Measurements from ENCODE around the gene CADPS2. TPM values are rescaled to one million over a fixed set of nuclear protein-coding genes. Genes with fewer than 3 reads are reported as not detected.

Gene CADPS2
- total RNA-seq, 1 experiment from 2014 or later = 12.2 TPM

DNA sequence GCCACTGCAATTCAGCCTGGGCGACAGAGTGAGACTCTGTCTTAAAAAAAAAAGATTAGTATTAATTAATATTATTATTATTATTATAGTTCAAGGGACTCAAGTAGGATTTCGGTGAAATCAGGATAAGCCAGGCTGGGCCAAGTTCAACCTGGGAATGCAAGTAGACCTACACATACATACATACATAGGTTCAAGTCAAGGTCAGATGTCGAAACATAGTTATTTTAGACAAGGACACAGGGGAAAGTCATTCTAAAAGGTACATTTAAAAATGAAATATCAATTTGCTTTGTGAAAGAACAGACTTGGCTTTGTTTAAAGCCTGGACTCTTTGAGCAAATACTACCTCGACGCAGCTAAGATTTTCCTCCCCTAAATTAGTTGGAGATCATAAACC, 336.7 kb downstream of the CADPS2 start:
- no peaks in the 10 kb centered on the region for H3K9me3 Mint-ChIP-seq
- no peak for DNase-seq (ENCODE audit: low spot score)
- H3K4me3 Mint-ChIP-seq = no peak overlapping the region
- no peaks in the 10 kb centered on the region for H3K27me3 Mint-ChIP-seq (ENCODE audit: low read depth)
- ChIA-PET CTCF (no interaction called here), POLR2A (no interaction called here)
- H3K36me3 Mint-ChIP-seq = no peaks in the 10 kb centered on the region
- ATAC-seq = no peak
- peaks cover 8% of the 10 kb centered on the region for H3K4me1 Mint-ChIP-seq
- TF ChIP-seq OVOL2 (CRISPR knock-in tag; IDR thresholded peaks at IDR 0.05; ENCODE audit: borderline replicate concordance) (no peak), IRF1 (CRISPR knock-in tag; IDR thresholded peaks at IDR 0.05) (no peak), MXD4 (CRISPR knock-in tag; IDR thresholded peaks at IDR 0.05; ENCODE audit: borderline replicate concordance) (no peak), USF1 (CRISPR knock-in tag; IDR thresholded peaks at IDR 0.05) (no peak), SMAD3 (CRISPR knock-in tag; IDR thresholded peaks at IDR 0.05; ENCODE audit: borderline replicate concordance) (no peak), ERG (CRISPR knock-in tag; IDR thresholded peaks at IDR 0.05) (no peak), NR3C1 (CRISPR knock-in tag; conservative IDR thresholded peaks at IDR 0.05; ENCODE audit: low read depth) (no peak), JUN (CRISPR knock-in tag; IDR thresholded peaks at IDR 0.05) (no peak)
- TF ChIP-seq, protein P1, sequence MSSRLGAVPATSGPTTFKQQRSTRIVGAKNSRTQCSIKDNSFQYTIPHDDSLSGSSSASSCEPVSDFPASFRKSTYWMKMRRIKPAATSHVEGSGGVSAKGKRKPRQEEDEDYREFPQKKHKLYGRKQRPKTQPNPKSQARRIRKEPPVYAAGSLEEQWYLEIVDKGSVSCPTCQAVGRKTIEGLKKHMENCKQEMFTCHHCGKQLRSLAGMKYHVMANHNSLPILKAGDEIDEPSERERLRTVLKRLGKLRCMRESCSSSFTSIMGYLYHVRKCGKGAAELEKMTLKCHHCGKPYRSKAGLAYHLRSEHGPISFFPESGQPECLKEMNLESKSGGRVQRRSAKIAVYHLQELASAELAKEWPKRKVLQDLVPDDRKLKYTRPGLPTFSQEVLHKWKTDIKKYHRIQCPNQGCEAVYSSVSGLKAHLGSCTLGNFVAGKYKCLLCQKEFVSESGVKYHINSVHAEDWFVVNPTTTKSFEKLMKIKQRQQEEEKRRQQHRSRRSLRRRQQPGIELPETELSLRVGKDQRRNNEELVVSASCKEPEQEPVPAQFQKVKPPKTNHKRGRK (CRISPR knock-in tag; IDR thresholded peaks at IDR 0.05; ENCODE audit: borderline replicate concordance) = no peak
- TF ChIP-seq, protein P2, sequence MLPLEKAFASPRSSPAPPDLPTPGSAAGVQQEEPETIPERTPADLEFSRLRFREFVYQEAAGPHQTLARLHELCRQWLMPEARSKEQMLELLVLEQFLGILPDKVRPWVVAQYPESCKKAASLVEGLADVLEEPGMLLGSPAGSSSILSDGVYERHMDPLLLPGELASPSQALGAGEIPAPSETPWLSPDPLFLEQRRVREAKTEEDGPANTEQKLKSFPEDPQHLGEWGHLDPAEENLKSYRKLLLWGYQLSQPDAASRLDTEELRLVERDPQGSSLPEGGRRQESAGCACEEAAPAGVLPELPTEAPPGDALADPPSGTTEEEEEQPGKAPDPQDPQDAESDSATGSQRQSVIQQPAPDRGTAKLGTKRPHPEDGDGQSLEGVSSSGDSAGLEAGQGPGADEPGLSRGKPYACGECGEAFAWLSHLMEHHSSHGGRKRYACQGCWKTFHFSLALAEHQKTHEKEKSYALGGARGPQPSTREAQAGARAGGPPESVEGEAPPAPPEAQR (CRISPR knock-in tag; IDR thresholded peaks at IDR 0.05) = no peak
- TF ChIP-seq, protein P3, sequence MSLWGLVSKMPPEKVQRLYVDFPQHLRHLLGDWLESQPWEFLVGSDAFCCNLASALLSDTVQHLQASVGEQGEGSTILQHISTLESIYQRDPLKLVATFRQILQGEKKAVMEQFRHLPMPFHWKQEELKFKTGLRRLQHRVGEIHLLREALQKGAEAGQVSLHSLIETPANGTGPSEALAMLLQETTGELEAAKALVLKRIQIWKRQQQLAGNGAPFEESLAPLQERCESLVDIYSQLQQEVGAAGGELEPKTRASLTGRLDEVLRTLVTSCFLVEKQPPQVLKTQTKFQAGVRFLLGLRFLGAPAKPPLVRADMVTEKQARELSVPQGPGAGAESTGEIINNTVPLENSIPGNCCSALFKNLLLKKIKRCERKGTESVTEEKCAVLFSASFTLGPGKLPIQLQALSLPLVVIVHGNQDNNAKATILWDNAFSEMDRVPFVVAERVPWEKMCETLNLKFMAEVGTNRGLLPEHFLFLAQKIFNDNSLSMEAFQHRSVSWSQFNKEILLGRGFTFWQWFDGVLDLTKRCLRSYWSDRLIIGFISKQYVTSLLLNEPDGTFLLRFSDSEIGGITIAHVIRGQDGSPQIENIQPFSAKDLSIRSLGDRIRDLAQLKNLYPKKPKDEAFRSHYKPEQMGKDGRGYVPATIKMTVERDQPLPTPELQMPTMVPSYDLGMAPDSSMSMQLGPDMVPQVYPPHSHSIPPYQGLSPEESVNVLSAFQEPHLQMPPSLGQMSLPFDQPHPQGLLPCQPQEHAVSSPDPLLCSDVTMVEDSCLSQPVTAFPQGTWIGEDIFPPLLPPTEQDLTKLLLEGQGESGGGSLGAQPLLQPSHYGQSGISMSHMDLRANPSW (CRISPR knock-in tag; conservative IDR thresholded peaks at IDR 0.05; ENCODE audit: low read depth) = no peak
- no peak overlapping the region for H3K27ac Mint-ChIP-seq

GRCh38 chr7:122546496-122546895, 339.8 kb downstream of the CADPS2 start:
- POLR2A ChIA-PET = no interaction called here
- no peak overlapping the region for H3K4me3 Mint-ChIP-seq

More at GRCh38 chr7:122546496-122546895, 339.8 kb downstream of the CADPS2 start:
- no peaks in the 10 kb centered on the region for H3K27me3 Mint-ChIP-seq (ENCODE audit: low read depth)
- TF ChIP-seq ZNF416 (CRISPR knock-in tag; IDR thresholded peaks at IDR 0.05) (no peak), NFYB (CRISPR knock-in tag; conservative IDR thresholded peaks at IDR 0.05; ENCODE audit: low read depth) (no peak), ZNF138 (CRISPR knock-in tag; conservative IDR thresholded peaks at IDR 0.05) (no peak), SOX15 (CRISPR knock-in tag; IDR thresholded peaks at IDR 0.05) (no peak), GTF2I (CRISPR knock-in tag; conservative IDR thresholded peaks at IDR 0.05) (no peak)
- TF ChIP-seq, protein P4, sequence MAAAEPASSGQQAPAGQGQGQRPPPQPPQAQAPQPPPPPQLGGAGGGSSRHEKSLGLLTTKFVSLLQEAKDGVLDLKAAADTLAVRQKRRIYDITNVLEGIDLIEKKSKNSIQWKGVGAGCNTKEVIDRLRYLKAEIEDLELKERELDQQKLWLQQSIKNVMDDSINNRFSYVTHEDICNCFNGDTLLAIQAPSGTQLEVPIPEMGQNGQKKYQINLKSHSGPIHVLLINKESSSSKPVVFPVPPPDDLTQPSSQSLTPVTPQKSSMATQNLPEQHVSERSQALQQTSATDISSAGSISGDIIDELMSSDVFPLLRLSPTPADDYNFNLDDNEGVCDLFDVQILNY (CRISPR knock-in tag; IDR thresholded peaks at IDR 0.05) = no peak
- TF ChIP-seq, protein P5, sequence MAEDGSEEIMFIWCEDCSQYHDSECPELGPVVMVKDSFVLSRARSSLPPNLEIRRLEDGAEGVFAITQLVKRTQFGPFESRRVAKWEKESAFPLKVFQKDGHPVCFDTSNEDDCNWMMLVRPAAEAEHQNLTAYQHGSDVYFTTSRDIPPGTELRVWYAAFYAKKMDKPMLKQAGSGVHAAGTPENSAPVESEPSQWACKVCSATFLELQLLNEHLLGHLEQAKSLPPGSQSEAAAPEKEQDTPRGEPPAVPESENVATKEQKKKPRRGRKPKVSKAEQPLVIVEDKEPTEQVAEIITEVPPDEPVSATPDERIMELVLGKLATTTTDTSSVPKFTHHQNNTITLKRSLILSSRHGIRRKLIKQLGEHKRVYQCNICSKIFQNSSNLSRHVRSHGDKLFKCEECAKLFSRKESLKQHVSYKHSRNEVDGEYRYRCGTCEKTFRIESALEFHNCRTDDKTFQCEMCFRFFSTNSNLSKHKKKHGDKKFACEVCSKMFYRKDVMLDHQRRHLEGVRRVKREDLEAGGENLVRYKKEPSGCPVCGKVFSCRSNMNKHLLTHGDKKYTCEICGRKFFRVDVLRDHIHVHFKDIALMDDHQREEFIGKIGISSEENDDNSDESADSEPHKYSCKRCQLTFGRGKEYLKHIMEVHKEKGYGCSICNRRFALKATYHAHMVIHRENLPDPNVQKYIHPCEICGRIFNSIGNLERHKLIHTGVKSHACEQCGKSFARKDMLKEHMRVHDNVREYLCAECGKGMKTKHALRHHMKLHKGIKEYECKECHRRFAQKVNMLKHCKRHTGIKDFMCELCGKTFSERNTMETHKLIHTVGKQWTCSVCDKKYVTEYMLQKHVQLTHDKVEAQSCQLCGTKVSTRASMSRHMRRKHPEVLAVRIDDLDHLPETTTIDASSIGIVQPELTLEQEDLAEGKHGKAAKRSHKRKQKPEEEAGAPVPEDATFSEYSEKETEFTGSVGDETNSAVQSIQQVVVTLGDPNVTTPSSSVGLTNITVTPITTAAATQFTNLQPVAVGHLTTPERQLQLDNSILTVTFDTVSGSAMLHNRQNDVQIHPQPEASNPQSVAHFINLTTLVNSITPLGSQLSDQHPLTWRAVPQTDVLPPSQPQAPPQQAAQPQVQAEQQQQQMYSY (CRISPR knock-in tag; IDR thresholded peaks at IDR 0.05) = no peak
- no peaks in the 10 kb centered on the region for H3K36me3 Mint-ChIP-seq
- no peak overlapping the region for H3K27ac Mint-ChIP-seq
- no peak for DNase-seq (ENCODE audit: low spot score)
- no peaks in the 10 kb centered on the region for H3K9me3 Mint-ChIP-seq
- peaks cover 8% of the 10 kb centered on the region for H3K4me1 Mint-ChIP-seq
- no peak for ATAC-seq
- CTCF ChIA-PET = no interaction called here

Data from WTC11 (cell line).